Mucosa of stomach (tissue), 1 donor: ENCODE results near the gene NFIA.

Source experiments
- H3K27me3 ChIP-seq: one replicate; pipeline ENCODE4 v1.7.0; 2013; ENCODE audit warnings: mild to moderate bottlenecking, low read length; ENCODE audit not compliant: control insufficient read depth, insufficient read depth
- H3K36me3 ChIP-seq: one replicate; pipeline ENCODE4 v1.7.0; 2013; ENCODE audit warnings: low read length; ENCODE audit not compliant: control insufficient read depth, insufficient read depth
- H3K4me1 ChIP-seq: one replicate; pipeline ENCODE4 v1.7.0; 2013; ENCODE audit warnings: mild to moderate bottlenecking, low read length; ENCODE audit not compliant: control insufficient read depth, insufficient read depth
- H3K4me3 ChIP-seq: one replicate; pipeline ENCODE4 v1.7.0; 2013; ENCODE audit warnings: low read length
- H3K9ac ChIP-seq: one replicate; pipeline ENCODE4 v1.7.0; 2013; ENCODE audit warnings: mild to moderate bottlenecking, low read length, moderate library complexity
- H3K9me3 ChIP-seq: one replicate; pipeline ENCODE4 v1.7.0; 2013; ENCODE audit warnings: mild to moderate bottlenecking, low read length, moderate library complexity; ENCODE audit not compliant: control insufficient read depth
- donor health status: Pancreatic carcinoma.

Gene NFIA

GRCh38 chr1:61263905-61264824, 181.8 kb downstream of the NFIA start:
- Histone ChIP-seq H3K27me3 (no peaks in the 10 kb centered on the region), H3K4me3 (no peak overlapping the region), H3K9ac (no peak overlapping the region), H3K36me3 (no peaks in the 10 kb centered on the region), H3K4me1 (no peaks in the 10 kb centered on the region), H3K9me3 (no peaks in the 10 kb centered on the region)

GRCh38 chr1:61264825-61265242, 182.5 kb downstream of the NFIA start:
- Histone ChIP-seq H3K9ac (no peak overlapping the region), H3K36me3 (no peaks in the 10 kb centered on the region), H3K4me3 (no peak overlapping the region), H3K27me3 (no peaks in the 10 kb centered on the region), H3K4me1 (no peaks in the 10 kb centered on the region), H3K9me3 (no peaks in the 10 kb centered on the region)

GRCh38 chr1:61265665-61266064, 183.3 kb downstream of the NFIA start:
- Histone ChIP-seq H3K9me3 (no peaks in the 10 kb centered on the region), H3K4me1 (no peaks in the 10 kb centered on the region), H3K4me3 (no peak overlapping the region), H3K9ac (no peak overlapping the region), H3K36me3 (no peaks in the 10 kb centered on the region), H3K27me3 (no peaks in the 10 kb centered on the region)

GRCh38 chr1:61266738-61267137, 184.4 kb downstream of the NFIA start:
- no peaks in the 10 kb centered on the region for H3K36me3 ChIP-seq
- no peaks in the 10 kb centered on the region for H3K9me3 ChIP-seq

GRCh38 chr1:61268546-61269240, 186.3 kb downstream of the NFIA start:
- Histone ChIP-seq H3K36me3 (no peaks in the 10 kb centered on the region), H3K4me3 (no peak overlapping the region), H3K4me1 (peaks cover 5% of the 10 kb centered on the region), H3K9ac (no peak overlapping the region), H3K27me3 (no peaks in the 10 kb centered on the region), H3K9me3 (no peaks in the 10 kb centered on the region)

More at GRCh38 chr1:61266738-61267137, 184.4 kb downstream of the NFIA start:
- Histone ChIP-seq H3K4me1 (peaks cover 5% of the 10 kb centered on the region), H3K4me3 (no peak overlapping the region), H3K9ac (no peak overlapping the region), H3K27me3 (no peaks in the 10 kb centered on the region)

GRCh38 chr1:61269602-61270001, 187.2 kb downstream of the NFIA start:
- Histone ChIP-seq H3K36me3 (no peaks in the 10 kb centered on the region), H3K4me3 (no peak overlapping the region), H3K4me1 (peaks cover 5% of the 10 kb centered on the region), H3K27me3 (no peaks in the 10 kb centered on the region), H3K9me3 (no peaks in the 10 kb centered on the region), H3K9ac (no peak overlapping the region)

- Histone ChIP-seq H3K9ac (no peak overlapping the region), H3K9me3 (no peaks in the 10 kb centered on the region), H3K27me3 (no peaks in the 10 kb centered on the region), H3K36me3 (no peaks in the 10 kb centered on the region), H3K4me1 (peaks cover 5% of the 10 kb centered on the region), H3K4me3 (no peak overlapping the region)
Observed at GRCh38 chr1:61270107-61270506, 187.7 kb downstream of the NFIA start.

GRCh38 chr1:61270761-61271411, 188.5 kb downstream of the NFIA start:
- Histone ChIP-seq H3K9ac (no peak overlapping the region), H3K27me3 (no peaks in the 10 kb centered on the region), H3K4me3 (no peak overlapping the region), H3K9me3 (no peaks in the 10 kb centered on the region), H3K4me1 (peaks cover 5% of the 10 kb centered on the region), H3K36me3 (no peaks in the 10 kb centered on the region)

GRCh38 chr1:61271412-61271789, 189.0 kb downstream of the NFIA start:
- Histone ChIP-seq H3K36me3 (no peaks in the 10 kb centered on the region), H3K4me3 (no peak overlapping the region), H3K27me3 (no peaks in the 10 kb centered on the region), H3K9me3 (no peaks in the 10 kb centered on the region), H3K9ac (no peak overlapping the region), H3K4me1 (peaks cover 5% of the 10 kb centered on the region)

- Histone ChIP-seq H3K4me3 (no peak overlapping the region), H3K4me1 (peaks cover 5% of the 10 kb centered on the region), H3K36me3 (no peaks in the 10 kb centered on the region), H3K9me3 (no peaks in the 10 kb centered on the region), H3K9ac (no peak overlapping the region), H3K27me3 (no peaks in the 10 kb centered on the region)
Observed at GRCh38 chr1:61273167-61273705, 190.9 kb downstream of the NFIA start.

- H3K9ac ChIP-seq, result no peak overlapping the region
- H3K36me3 ChIP-seq, result no peaks in the 10 kb centered on the region
- no peak overlapping the region for H3K4me3 ChIP-seq
- no peaks in the 10 kb centered on the region for H3K27me3 ChIP-seq
- no peaks in the 10 kb centered on the region for H3K9me3 ChIP-seq
- H3K4me1 ChIP-seq, result peaks cover 5% of the 10 kb centered on the region
Observed at GRCh38 chr1:61273861-61274260, 191.5 kb downstream of the NFIA start.

- no peaks in the 10 kb centered on the region for H3K27me3 ChIP-seq
- H3K9ac ChIP-seq, result no peak overlapping the region
- no peaks in the 10 kb centered on the region for H3K36me3 ChIP-seq
- H3K9me3 ChIP-seq, result no peaks in the 10 kb centered on the region
- H3K4me3 ChIP-seq, result no peak overlapping the region
- H3K4me1 ChIP-seq, result peaks cover 5% of the 10 kb centered on the region
Observed at GRCh38 chr1:61274939-61275338, 192.6 kb downstream of the NFIA start.
